ENCODE results near the gene NEDD8.

NEDD8 gene

GRCh38 chr14:24183014-24183481, 49.1 kb downstream of the NEDD8 start:
- no peaks in the 10 kb centered on the region for H3K27me3 ChIP-seq (ENCODE audit: control insufficient read depth, low read length)
- H3K4me2 ChIP-seq (ENCODE audit: low read length): no peak overlapping the region
- peaks cover 96% of the 10 kb centered on the region for H3K36me3 ChIP-seq (ENCODE audit: control insufficient read depth, low read length)
- H3K79me2 ChIP-seq (ENCODE audit: control insufficient read depth, low read length): peaks cover 16% of the 10 kb centered on the region
- no peak overlapping the region for H3K4me3 ChIP-seq (ENCODE audit: low read length)
- H3K27ac ChIP-seq (ENCODE audit: low read depth, low read length): no peak overlapping the region
- H3F3A ChIP-seq (ENCODE audit: control insufficient read depth, insufficient read depth): peaks cover 3% of the 10 kb centered on the region; the same call in 1 of the 2 replicates
- no peaks in the 10 kb centered on the region for H3K9me2 ChIP-seq (replicated peaks; ENCODE audit: control insufficient read depth, low read length)
- H4K20me1 ChIP-seq (ENCODE audit: control insufficient read depth, insufficient read depth, low read depth, low read length): no peaks in the 10 kb centered on the region
- peaks cover 13% of the 10 kb centered on the region for H3K4me1 ChIP-seq (ENCODE audit: control insufficient read depth, low read length)
- TF ChIP-seq CTCF (IDR thresholded peaks at IDR 0.05; ENCODE audit: low read depth, low read length, poor library complexity, severe bottlenecking) (no peak), EZH2phosphoT487 (IDR thresholded peaks at IDR 0.05; ENCODE audit: borderline replicate concordance, low read length) (no peak)
- no peaks in the 10 kb centered on the region for H3K9me3 ChIP-seq (ENCODE audit: control insufficient read depth, insufficient read depth, low read length)

- H3F3A ChIP-seq (ENCODE audit: control insufficient read depth, insufficient read depth): peaks cover 3% of the 10 kb centered on the region; the same call in 1 of the 2 replicates
- H3K27ac ChIP-seq (ENCODE audit: low read depth, low read length): no peak overlapping the region
- TF ChIP-seq EZH2phosphoT487 (IDR thresholded peaks at IDR 0.05; ENCODE audit: borderline replicate concordance, low read length) (no peak), CTCF (IDR thresholded peaks at IDR 0.05; ENCODE audit: low read depth, low read length, poor library complexity, severe bottlenecking) (no peak)
- no peaks in the 10 kb centered on the region for H3K9me2 ChIP-seq (replicated peaks; ENCODE audit: control insufficient read depth, low read length)
- H3K4me2 ChIP-seq (ENCODE audit: low read length): no peak overlapping the region
- H3K36me3 ChIP-seq (ENCODE audit: control insufficient read depth, low read length): peaks cover 93% of the 10 kb centered on the region
- peaks cover 5% of the 10 kb centered on the region for H3K4me1 ChIP-seq (ENCODE audit: control insufficient read depth, low read length)
- H3K9me3 ChIP-seq (ENCODE audit: control insufficient read depth, insufficient read depth, low read length): no peaks in the 10 kb centered on the region
- H3K27me3 ChIP-seq (ENCODE audit: control insufficient read depth, low read length): no peaks in the 10 kb centered on the region
- no peaks in the 10 kb centered on the region for H4K20me1 ChIP-seq (ENCODE audit: control insufficient read depth, insufficient read depth, low read depth, low read length)
- H3K79me2 ChIP-seq (ENCODE audit: control insufficient read depth, low read length): peaks cover 9% of the 10 kb centered on the region
- H3K4me3 ChIP-seq (ENCODE audit: low read length): no peak overlapping the region
Observed at GRCh38 chr14:24182110-24182882, 49.9 kb downstream of the NEDD8 start.

- Histone ChIP-seq H4K20me1 (ENCODE audit: control insufficient read depth, insufficient read depth, low read depth, low read length) (no peaks in the 10 kb centered on the region), H3K36me3 (ENCODE audit: control insufficient read depth, low read length) (peaks cover 85% of the 10 kb centered on the region)
Observed at GRCh38 chr14:24181371-24182077, 50.6 kb downstream of the NEDD8 start.

More at GRCh38 chr14:24181371-24182077, 50.6 kb downstream of the NEDD8 start:
- Histone ChIP-seq H3K27me3 (ENCODE audit: control insufficient read depth, low read length) (no peaks in the 10 kb centered on the region), H3F3A (ENCODE audit: control insufficient read depth, insufficient read depth) (peaks cover 3% of the 10 kb centered on the region; the same call in 1 of the 2 replicates), H3K4me3 (ENCODE audit: low read length) (no peak overlapping the region), H3K9me2 (replicated peaks; ENCODE audit: control insufficient read depth, low read length) (no peaks in the 10 kb centered on the region), H3K4me1 (ENCODE audit: control insufficient read depth, low read length) (no peaks in the 10 kb centered on the region), H3K79me2 (ENCODE audit: control insufficient read depth, low read length) (peaks cover 1% of the 10 kb centered on the region), H3K27ac (ENCODE audit: low read depth, low read length) (no peak overlapping the region), H3K4me2 (ENCODE audit: low read length) (no peak overlapping the region), H3K9me3 (ENCODE audit: control insufficient read depth, insufficient read depth, low read length) (no peaks in the 10 kb centered on the region)
- TF ChIP-seq EZH2phosphoT487 (IDR thresholded peaks at IDR 0.05; ENCODE audit: borderline replicate concordance, low read length) (no peak), CTCF (IDR thresholded peaks at IDR 0.05; ENCODE audit: low read depth, low read length, poor library complexity, severe bottlenecking) (no peak)

All from DOHH2 (cell line).